ENCODE data around the gene TASOR.

GRCh38 chr3:56654460-56654859 lies 28.6 kb downstream of the TASOR start:
- no peak for TF ChIP-seq CTCF (IDR thresholded peaks at IDR 0.05 in 2 of 3, conservative IDR thresholded peaks at IDR 0.05 in 1 of 3; ENCODE audit: borderline replicate concordance in 1 of 3, insufficient read depth in 1 of 3, low read depth in 2 of 3, low read length in 2 of 3)
- TF ChIP-seq POLR2A (IDR thresholded peaks at IDR 0.05; ENCODE audit: borderline replicate concordance, extremely low read depth, insufficient read depth, insufficient read length): no peak
- TF ChIP-seq RAD21 (IDR thresholded peaks at IDR 0.05; ENCODE audit: low read depth): no peak
- no peak for TF ChIP-seq EGR1 (IDR thresholded peaks at IDR 0.05; ENCODE audit: low read depth)
- no peak for TF ChIP-seq CEBPB (IDR thresholded peaks at IDR 0.05; ENCODE audit: low read depth)
- TF ChIP-seq ELF1 (IDR thresholded peaks at IDR 0.05; ENCODE audit: borderline replicate concordance, low read depth): no peak
- no peak for TF ChIP-seq EZH2phosphoT487 (IDR thresholded peaks at IDR 0.05; ENCODE audit: borderline replicate concordance)
- TF ChIP-seq ZBTB33 (IDR thresholded peaks at IDR 0.05; ENCODE audit: extremely low read depth, insufficient replicate concordance, low read length): no peak
- no peak for TF ChIP-seq POLR2AphosphoS5 (IDR thresholded peaks at IDR 0.05; ENCODE audit: low read depth, low read length)
- TF ChIP-seq REST (IDR thresholded peaks at IDR 0.05; ENCODE audit: low read depth): no peak
- no peak for TF ChIP-seq JUND (IDR thresholded peaks at IDR 0.05)
- no peak for TF ChIP-seq EZH2 (IDR thresholded peaks at IDR 0.05)
